K562 (cell line): ENCODE data around the gene PLEKHA6. TPM values are rescaled to one million over a fixed set of nuclear protein-coding genes. Genes with fewer than 3 reads are reported as not detected.

ENCODE experiments used
- ATAC-seq: fragments of 200-7000 bp; cut with Tn5 transposase; 3 replicates; pipeline ENCODE4 v1.9.1; 2020; ENCODE audit warnings: moderate library complexity
- BruUV-seq: library from RNA; stranded (reverse); fragments of 400-500 nt; replicated peaks from 2 replicates; lab custom pipeline; 2021; lab: Mats Ljungman, UMichigan
- CTCF ChIA-PET: fragments of 300-600 bp; formaldehyde crosslinking; extraction: SDS; loops from one replicate; lab custom pipeline; 2021; ENCODE audit warnings: low intra/inter-chr PET ratio; lab: Yijun Ruan, JAX
- POLR2A ChIA-PET: fragments of 300-600, 350-650 bp; sonication (Branson Sonifier 250); formaldehyde crosslinking; extraction: SDS; loops from one replicate; lab custom pipeline; 2021; ENCODE audit warnings: antibody characterized with exemption, inconsistent platforms; lab: Yijun Ruan, JAX
- DNase-seq, 4 experiments: peaks; one replicate each; pipeline versions ENCODE4 v3.0.0 to v3.0.0-alpha.2; 2011 to 2018; ENCODE audit warnings: low spot score in 3 of 4, mixed read lengths in 3 of 4; ENCODE audit errors: extremely low read depth in 1 of 4
- FAIRE-seq: peaks from 2 replicates; lab custom pipeline; 2011; peaks lifted over from hg19 to GRCh38; lab: Jason Lieb, UNC
- H2AFZ ChIP-seq: 2 replicates; pipeline ENCODE4 v1.6.0; 2011; ENCODE audit warnings: low read depth, low read length, control low read depth, inconsistent platforms
- H3K27ac ChIP-seq: fragments of 200-600 bp; 3 replicates; pipeline ENCODE4 v1.8.0; 2011; ENCODE audit warnings: low read depth, mild to moderate bottlenecking, control low read depth, inconsistent platforms, low read length, moderate library complexity, mixed read lengths; ENCODE audit errors: extremely low read depth
- H3K27me3 ChIP-seq, 2 experiments: fragments of 300-600 bp in 1 of 2; 2 replicates in 1 of 2; 3 replicates in 1 of 2; pipeline versions ENCODE4 v1.6.0 to v1.8.0; 2011; ENCODE audit warnings: inconsistent platforms in 2 of 2, low read length in 2 of 2, mild to moderate bottlenecking in 1 of 2, mixed read lengths in 1 of 2, moderate library complexity in 1 of 2; ENCODE audit not compliant: control insufficient read depth in 2 of 2, insufficient read depth in 2 of 2
- H3K36me3 ChIP-seq: fragments of 300-600 bp; 3 replicates; pipeline ENCODE4 v1.8.0; 2011; ENCODE audit warnings: mild to moderate bottlenecking, low read length, inconsistent platforms; ENCODE audit not compliant: control insufficient read depth, insufficient read depth
- H3K4me1 ChIP-seq, 2 experiments: fragments of 200-600 bp in 1 of 2; replicated peaks in 1 of 2; 2 replicates in 1 of 2; 3 replicates in 1 of 2; pipeline versions ENCODE4 v1.5.1 to v1.8.0; 2011; ENCODE audit warnings: inconsistent platforms in 2 of 2, low read length in 2 of 2, mild to moderate bottlenecking in 1 of 2, mixed read lengths in 1 of 2, moderate library complexity in 1 of 2; ENCODE audit not compliant: control insufficient read depth in 2 of 2, insufficient read depth in 2 of 2
- H3K4me2 ChIP-seq: 2 replicates; pipeline ENCODE4 v1.6.1; 2011; ENCODE audit warnings: low read length, control low read depth, inconsistent platforms, mixed read lengths; ENCODE audit not compliant: insufficient read depth
- H3K4me3 ChIP-seq: fragments of 200-600 bp; sonication (generic), shearing (Covaris generic); 2 replicates; pipeline ENCODE4 v1.5.1; 2016; ENCODE audit warnings: control low read depth, inconsistent platforms
- H3K79me2 ChIP-seq: fragments of 200-600 bp; 3 replicates; pipeline ENCODE4 v1.8.0; 2011; ENCODE audit warnings: low read length, inconsistent platforms; ENCODE audit not compliant: control insufficient read depth, insufficient read depth
- H3K9ac ChIP-seq, 2 experiments: 2 replicates each; pipeline versions ENCODE4 v1.6.0 to v1.6.1; 2011; ENCODE audit warnings: low read depth in 2 of 2, low read length in 2 of 2, control low read depth in 1 of 2, inconsistent platforms in 1 of 2, mild to moderate bottlenecking in 1 of 2, mixed read lengths in 1 of 2; ENCODE audit not compliant: insufficient read depth in 1 of 2
- H3K9me1 ChIP-seq: one replicate; pipeline ENCODE4 v1.6.0; 2011; ENCODE audit warnings: inconsistent platforms, mild to moderate bottlenecking, low read length, moderate library complexity; ENCODE audit not compliant: control insufficient read depth, insufficient read depth
- H3K9me3 ChIP-seq: replicated peaks from 2 replicates; pipeline ENCODE4 v1.5.1; 2011; ENCODE audit warnings: low read depth, low read length, inconsistent platforms; ENCODE audit not compliant: control insufficient read depth, insufficient read depth
- H4K20me1 ChIP-seq: replicated peaks from 2 replicates; pipeline ENCODE4 v1.6.1; 2011; ENCODE audit warnings: low read length, inconsistent platforms, mixed read lengths; ENCODE audit not compliant: control insufficient read depth, insufficient read depth
- CHAMP1 ChIP-seq: fragments of 450-650 bp; IDR thresholded peaks from 2 replicates; pipeline ENCODE4 v1.6.1; 2016; ENCODE audit warnings: mild to moderate bottlenecking
- ELF1 ChIP-seq: fragments of 200-800 bp; sonication (Bioruptor generic); IDR thresholded peaks from 2 replicates; pipeline ENCODE4 v1.6.1; 2016; ENCODE audit warnings: missing genetic modification characterization, missing compliant biosample characterization
- MAFG ChIP-seq: fragments of 450-650 bp; conservative IDR thresholded peaks from 2 replicates; pipeline ENCODE4 v1.6.1; 2016; ENCODE audit warnings: missing genetic modification characterization, missing compliant biosample characterization
- NCOA6 ChIP-seq: fragments of 450-650 bp; IDR thresholded peaks from 2 replicates; pipeline ENCODE4 v1.6.1; 2017; ENCODE audit warnings: mild to moderate bottlenecking
- SMAD2 ChIP-seq: fragments of 150-350 bp; IDR thresholded peaks from 2 replicates; pipeline ENCODE4 v1.6.1; 2014; ENCODE audit warnings: low read depth, mild to moderate bottlenecking, low read length
- ZNF184 ChIP-seq: sonication (generic); formaldehyde crosslinking; IDR thresholded peaks from 2 replicates; pipeline ENCODE4 v1.5.0; 2020; ENCODE audit warnings: missing genetic modification reagents
- ZNF655 ChIP-seq: fragments of 250-450 bp; sonication (Bioruptor Pico); IDR thresholded peaks from 2 replicates; pipeline ENCODE4 v1.5.0; 2021
- ZNF830 ChIP-seq: fragments of 250-450 bp; sonication (Bioruptor Pico); IDR thresholded peaks from 2 replicates; pipeline ENCODE4 v1.5.0; 2021; ENCODE audit warnings: mild to moderate bottlenecking
- WGBS: fragments of 100-300 bp; shearing (Covaris generic); methylation state at CpG from one replicate; pipeline ENCODE4 v1.1.6; 2016; ENCODE audit warnings: low coverage, mixed read lengths; ENCODE audit not compliant: insufficient coverage; ENCODE audit errors: missing lambda C conversion rate; 5-methylcytosine and 5-hydroxymethylcytosine counted together
- in situ Hi-C: fragments of 300-500 bp; cut with MboI; formaldehyde crosslinking; loops from 4 replicates; pipeline ENCODE4 v1.15.0; 2018; ENCODE audit warnings: inconsistent platforms, mixed read lengths
- intact Hi-C: fragments of 100-400 bp; cut with micrococcal nuclease; formaldehyde crosslinking; loops from 2 replicates; pipeline ENCODE4 v1.14.2; 2022
- polyA plus RNA-seq, 8 experiments: library from polyadenylated mRNA; depleted of rRNA in 4 of 8; stranded (reverse) in 5 of 8; unstranded in 3 of 8; fragments of >200 nt; fragmentation: Nextera tagmentation in 2 of 8; fragmentation: Illumina TruSeq in 1 of 8; extraction: Ambion mirVana in 2 of 8; extraction: Trizol in 1 of 8; gene quantifications; 2 replicates each; pipeline versions ENCODE4 v1.2.1 to v1.2.3, GENCODE V29; 2011 to 2014; ENCODE audit warnings: inconsistent platforms in 1 of 8, missing spikeins in 1 of 8
- total RNA-seq, 7 experiments: library from RNA; depleted of rRNA in 6 of 7; stranded (reverse); fragments of >200 nt in 6 of 7; fragmentation: Illumina TruSeq in 2 of 7; extraction: Trizol in 2 of 7; gene quantifications; 2 replicates each; pipeline versions ENCODE4 v1.2.1 to v1.2.3, GENCODE V29; 2011 to 2021; ENCODE audit warnings: low replicate concordance in 1 of 7

The PLEKHA6 gene
- total and polyA plus RNA-seq, 9 of the 15 experiments (the other 6 are each of a cell fraction or from before 2014, with no cell fraction given): under 0.01 to 0.33 (median 0.01) TPM; not detected in 4

GRCh38 chr1:204295671-204296070, 64.1 kb downstream of the PLEKHA6 start:
- FAIRE-seq (no peak), ATAC-seq (no peak), DNase-seq (no peak)
- Histone ChIP-seq H3K79me2 (no peaks in the 10 kb centered on the region), H3K36me3 (no peaks in the 10 kb centered on the region), H3K4me3 (no peak overlapping the region), H3K9me3 (no peaks in the 10 kb centered on the region), H3K27ac (no peak overlapping the region), H3K4me1 (no peaks in the 10 kb centered on the region), H3K9ac (no peak overlapping the region), H3K4me2 (no peak overlapping the region), H3K9me1 (no peaks in the 10 kb centered on the region), H3K27me3 (peaks cover 36 to 56% of the 10 kb centered on the region in 2 experiments), H2AFZ (no peak overlapping the region), H4K20me1 (no peaks in the 10 kb centered on the region)
- POLR2A ChIA-PET: interaction anchor here (0.6 to 1.4 kb wide), 7 partner anchors 9 to 1160 kb away, joined by 3 to 4 read pairs (median 3); partner anchors contain the start of gene BLACAT1
- no TSS peak for BruUV-seq
- CTCF ChIA-PET: no interaction called here
- WGBS: 0% methylated on average over 10 of the region's 10 CpGs
- intact Hi-C loops (no loop called here), in situ Hi-C loops (no loop called here)
- no peak for TF ChIP-seq CHAMP1
- no peak for TF ChIP-seq NCOA6
- TF ChIP-seq ELF1: no peak
- no peak for TF ChIP-seq ZNF655 (CRISPR knock-in tag)
- no peak for TF ChIP-seq MAFG (tag)
- no peak for TF ChIP-seq SMAD2
- no peak for TF ChIP-seq ZNF830
- no peak for TF ChIP-seq ZNF184
